DMS79 (cell line): ENCODE measurements around the gene ANKRD12.

Experiments
- DNase-seq: peaks from one replicate; lab custom pipeline; 2025; lab: John Stamatoyannopoulos, UW

The ANKRD12 gene

GRCh38 chr18:9106800-9107584 lies 29.6 kb upstream of the ANKRD12 start:
- DNase-seq = no peak

- no peak for DNase-seq
Measured at GRCh38 chr18:9108911-9109310, 27.7 kb upstream of the ANKRD12 start.

GRCh38 chr18:9109523-9109922 lies 27.1 kb upstream of the ANKRD12 start:
- no peak for DNase-seq

- no peak for DNase-seq
Measured at GRCh38 chr18:9113468-9114149, 23.0 kb upstream of the ANKRD12 start.

GRCh38 chr18:9115984-9116383 lies 20.6 kb upstream of the ANKRD12 start:
- no peak for DNase-seq

GRCh38 chr18:9117980-9118841 lies 18.4 kb upstream of the ANKRD12 start:
- DNase-seq = no peak

- no peak for DNase-seq
Measured at GRCh38 chr18:9120796-9121195, 15.8 kb upstream of the ANKRD12 start.

GRCh38 chr18:9123520-9123919 lies 13.1 kb upstream of the ANKRD12 start:
- no peak for DNase-seq

- no peak for DNase-seq
Measured at GRCh38 chr18:9124824-9125223, 11.8 kb upstream of the ANKRD12 start.

- DNase-seq = no peak
Measured at GRCh38 chr18:9126337-9126736, 10.2 kb upstream of the ANKRD12 start.

GRCh38 chr18:9130195-9130594 lies 6.4 kb upstream of the ANKRD12 start:
- DNase-seq = no peak

- DNase-seq = no peak
Measured at GRCh38 chr18:9130806-9131205, 5.8 kb upstream of the ANKRD12 start.

- DNase-seq = no peak
Measured at GRCh38 chr18:9132628-9133027, 4.0 kb upstream of the ANKRD12 start.

GRCh38 chr18:9133225-9133624 lies 3.4 kb upstream of the ANKRD12 start:
- DNase-seq = no peak

- no peak for DNase-seq
Measured at GRCh38 chr18:9135081-9135911, 1.3 kb upstream of the ANKRD12 start.

GRCh38 chr18:9135912-9136314 lies 668 bp upstream of the ANKRD12 start:
- peak; percentile 79 for DNase-seq

GRCh38 chr18:9137168-9138066 lies 836 bp downstream of the ANKRD12 start:
- DNase-seq = peak; percentile 83

- no peak for DNase-seq
Measured at GRCh38 chr18:9139400-9140039, 2.9 kb downstream of the ANKRD12 start.

- no peak for DNase-seq
Measured at GRCh38 chr18:9140381-9140780, 3.8 kb downstream of the ANKRD12 start.

- DNase-seq = no peak
Measured at GRCh38 chr18:9140984-9141383, 4.4 kb downstream of the ANKRD12 start.
